NOMO-1 treated with dmso at 0.1 percent for 144 hours (cell line): ENCODE measurements around the gene TM4SF5.
A peak's percentile ranks its signal among the peaks of the same experiment; 100 is the strongest.

Experiments
- DNase-seq: peaks from one replicate; lab custom pipeline; 2025; ENCODE audit not compliant: unreplicated experiment; lab: John Stamatoyannopoulos, UW

TM4SF5 gene

GRCh38 chr17:4788807-4789700 is 17.4 kb downstream of the TM4SF5 start, which contains the start of gene GLTPD2:
TSS of gene GLTPD2 (plus strand) at chr17:4788964. CDS start at chr17:4789012, 48 bp downstream.
- DNase-seq = no peak

DNA sequence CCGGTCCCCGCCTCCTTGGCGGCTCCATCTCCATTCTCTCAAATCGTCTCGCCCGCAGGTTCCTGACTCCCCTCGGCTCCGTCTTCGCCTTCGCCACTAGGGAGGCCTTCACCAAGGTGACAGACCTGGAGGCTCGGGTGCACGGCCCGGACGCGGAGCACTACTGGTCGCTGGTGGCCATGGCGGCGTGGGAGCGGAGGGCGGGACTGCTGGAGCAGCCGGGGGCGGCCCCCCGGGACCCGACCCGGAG is 17.9 kb downstream of the TM4SF5 start:
- no peak for DNase-seq

- peak; percentile 79 for DNase-seq
These were observed 18.4 kb downstream of the TM4SF5 start for GRCh38 chr17:4789951-4790704.

DNA sequence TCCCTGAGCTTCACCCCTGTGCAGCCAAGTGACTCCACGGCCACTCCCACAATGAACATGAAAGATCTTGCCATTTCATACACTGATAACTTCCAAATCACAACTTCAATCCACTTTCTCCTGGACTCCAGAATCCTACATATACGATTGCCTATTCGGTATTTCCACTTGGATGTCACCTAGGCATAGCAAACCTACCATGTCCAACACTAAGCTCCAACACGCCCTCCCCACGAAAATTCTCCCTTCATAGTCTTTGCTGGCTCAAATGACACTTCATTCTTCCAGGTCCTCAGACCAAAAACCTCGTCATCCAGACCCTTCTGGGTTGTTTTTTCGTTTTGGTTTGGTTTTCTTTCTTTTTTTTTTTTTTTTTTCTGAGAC is 19.0 kb downstream of the TM4SF5 start:
- DNase-seq = no peak

GRCh38 chr17:4795168-4795567 is 23.5 kb downstream of the TM4SF5 start:
- no peak for DNase-seq

- DNase-seq = no peak
These were observed 24.9 kb downstream of the TM4SF5 start for GRCh38 chr17:4796552-4796920.

GRCh38 chr17:4800462-4801196 is 28.9 kb downstream of the TM4SF5 start:
- no peak for DNase-seq

DNA sequence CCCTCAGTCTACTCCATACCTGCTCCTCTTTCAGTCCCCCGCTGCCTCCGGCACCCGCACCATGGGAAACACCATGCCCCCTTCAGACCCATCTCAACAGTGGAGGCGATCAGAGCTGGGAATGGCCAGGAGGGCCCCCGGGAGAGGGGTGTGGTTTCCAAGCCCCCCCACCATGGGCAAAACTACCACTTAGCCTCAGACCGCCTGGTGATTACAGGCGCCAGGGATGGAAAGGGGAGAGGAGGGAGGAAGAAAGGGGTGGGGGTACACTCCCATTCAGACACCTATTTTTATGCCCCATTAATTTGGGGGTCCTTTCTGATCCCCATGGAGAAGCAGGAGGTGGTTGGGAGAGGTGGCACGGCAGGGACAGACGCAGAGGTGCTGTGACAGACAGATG is 30.5 kb downstream of the TM4SF5 start, which contains the start of gene C17orf114:
Gene C17orf114, minus strand, starts transcription at position 101 of the 400 bp plus-strand sequence.
- no peak for DNase-seq

GRCh38 chr17:4806456-4806776 is 34.7 kb downstream of the TM4SF5 start:
- DNase-seq = no peak

DNA sequence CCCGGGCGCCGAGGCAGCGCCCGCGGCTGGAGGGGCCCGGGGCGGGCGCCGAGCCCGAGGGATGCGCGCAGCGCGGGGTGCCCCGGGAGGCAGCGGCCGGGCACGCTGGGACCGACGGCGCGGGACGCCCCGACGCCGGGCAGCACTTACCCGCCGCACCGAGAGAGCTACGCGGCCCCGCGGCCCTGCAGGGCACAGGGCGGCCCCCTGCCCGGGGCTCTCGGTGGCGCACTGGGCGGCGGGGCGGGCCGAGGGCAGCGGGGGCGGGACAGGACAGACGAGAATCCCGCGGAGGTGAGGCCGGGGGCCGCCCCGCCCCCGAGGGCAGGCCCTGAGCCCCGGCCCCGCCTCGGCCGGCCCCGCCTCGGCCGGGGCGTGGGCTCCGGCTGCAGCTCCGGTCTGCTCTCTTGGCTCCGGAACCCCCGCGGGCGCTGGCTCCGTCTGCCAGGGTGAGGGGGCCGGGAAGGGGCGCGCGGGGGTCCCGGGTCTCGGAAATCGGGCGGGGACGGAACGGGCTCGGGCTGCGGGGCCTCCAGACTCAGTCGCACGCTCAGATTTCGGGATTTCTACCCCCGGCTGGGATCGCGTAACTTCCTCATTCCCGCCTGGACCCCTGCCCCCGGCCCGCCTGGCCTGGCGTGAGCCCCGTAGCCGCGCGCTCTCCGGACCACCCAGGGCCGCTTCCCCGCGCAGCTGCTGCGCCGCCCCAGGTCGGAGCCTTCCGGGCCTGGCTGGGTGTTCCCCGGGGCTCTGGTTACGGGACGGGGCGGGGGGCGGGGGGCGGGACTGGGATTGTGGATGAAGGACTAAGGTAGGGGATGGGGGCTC is 35.3 kb downstream of the TM4SF5 start, which contains the start of gene PLD2:
Gene PLD2, plus strand, starts transcription at position 376 of the 828 bp plus-strand sequence. CDS start 621 bp downstream, outside the sequence.
- peak; percentile 80 for DNase-seq

GRCh38 chr17:4807605-4808377 is 36.1 kb downstream of the TM4SF5 start:
- DNase-seq = no peak

DNA sequence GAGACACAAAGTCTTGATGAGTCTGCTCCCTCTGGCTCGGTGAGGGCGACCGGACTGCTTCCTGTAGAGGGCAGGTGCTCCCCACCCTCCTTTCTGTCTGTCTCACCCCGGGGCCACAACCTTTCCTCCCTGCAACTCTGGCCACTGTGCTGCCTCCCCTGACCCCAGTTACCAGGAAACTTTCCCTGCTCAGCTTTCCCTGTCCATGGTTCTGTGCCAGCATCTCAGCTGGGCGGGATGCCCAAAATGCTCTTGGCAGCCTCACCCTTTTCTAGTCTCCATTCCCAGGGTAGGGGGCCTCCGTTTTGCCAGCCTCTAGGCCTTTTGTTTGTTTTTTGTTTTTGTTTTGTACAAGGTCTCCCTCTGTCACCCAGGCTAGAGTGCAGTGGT is 36.7 kb downstream of the TM4SF5 start:
- DNase-seq = no peak

DNA sequence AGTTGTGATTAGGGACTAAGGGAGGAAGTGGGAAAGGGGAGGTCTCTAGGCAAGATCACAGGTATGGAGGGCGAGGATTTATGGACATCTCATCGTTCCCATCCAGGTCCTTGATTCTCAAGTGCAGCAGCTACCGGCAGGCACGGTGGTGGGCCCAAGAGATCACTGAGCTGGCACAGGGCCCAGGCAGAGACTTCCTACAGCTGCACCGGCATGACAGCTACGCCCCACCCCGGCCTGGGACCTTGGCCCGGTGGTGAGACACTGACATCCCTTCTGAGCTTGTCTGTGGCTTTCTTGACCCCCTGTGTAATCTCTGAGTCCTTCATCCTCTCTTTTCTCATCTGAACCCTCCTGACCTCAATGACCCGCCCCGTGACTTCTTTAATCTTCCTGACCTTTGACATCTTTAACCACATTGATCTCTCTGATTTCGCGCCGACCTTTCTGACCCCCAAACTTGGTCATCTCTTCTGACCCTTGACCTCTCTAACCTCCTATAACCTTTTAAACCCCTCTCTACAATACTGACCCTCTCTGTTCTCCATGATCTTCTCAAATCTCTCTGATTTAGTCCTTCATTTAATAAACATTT is 39.1 kb downstream of the TM4SF5 start:
- DNase-seq = no peak

- DNase-seq = no peak
These were observed 39.8 kb downstream of the TM4SF5 start for GRCh38 chr17:4811471-4811870.

GRCh38 chr17:4812690-4813089 is 41.0 kb downstream of the TM4SF5 start:
- no peak for DNase-seq

GRCh38 chr17:4815043-4815675 is 43.5 kb downstream of the TM4SF5 start:
- no peak for DNase-seq

- no peak for DNase-seq
These were observed 45.1 kb downstream of the TM4SF5 start for GRCh38 chr17:4816826-4817225.

GRCh38 chr17:4818276-4818675 is 46.6 kb downstream of the TM4SF5 start:
- DNase-seq = no peak

DNA sequence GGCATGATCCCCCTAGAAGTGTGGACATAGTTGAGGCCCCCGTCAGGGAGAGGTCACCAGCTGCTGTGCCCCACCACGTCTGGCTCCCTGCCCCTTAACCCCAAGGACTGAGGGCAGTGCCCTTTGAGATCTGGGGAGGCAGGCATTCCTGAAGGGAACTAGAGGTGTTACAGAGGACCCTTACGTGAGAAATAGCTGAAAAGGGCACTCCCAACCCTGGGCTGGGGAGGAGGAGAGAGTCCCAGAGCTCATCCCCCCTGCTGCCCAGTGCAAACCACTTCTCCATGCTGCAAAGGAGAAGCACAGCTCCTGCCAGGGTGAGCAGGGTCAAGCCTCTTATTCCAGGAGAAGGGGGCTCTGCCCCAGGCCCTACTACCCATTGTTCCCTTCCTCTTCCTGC is 51.1 kb downstream of the TM4SF5 start:
- no peak for DNase-seq
